H9 (cell line): ENCODE results near the gene INSR. TPM values are rescaled to one million over a fixed set of nuclear protein-coding genes. Genes with fewer than 3 reads are reported as not detected.

ENCODE experiments used
- DNase-seq: peaks from one replicate; pipeline ENCODE4 v3.0.0-alpha.2; 2017
- H2AFZ ChIP-seq: one replicate; pipeline ENCODE4 v1.6.1; 2013; ENCODE audit warnings: mild to moderate bottlenecking, low read length, control low read depth, moderate library complexity
- H2AK5ac ChIP-seq: 2 replicates; pipeline ENCODE4 v1.6.1; 2013; ENCODE audit warnings: low read length, control low read depth, mixed read lengths; ENCODE audit not compliant: insufficient read length
- H2BK120ac ChIP-seq: one replicate; pipeline ENCODE4 v1.6.1; 2013; ENCODE audit warnings: low read depth, mild to moderate bottlenecking, low read length, control low read depth, inconsistent platforms; ENCODE audit not compliant: poor library complexity, severe bottlenecking
- H2BK12ac ChIP-seq: 2 replicates; pipeline ENCODE4 v1.6.1; 2013; ENCODE audit warnings: low read length, control low read depth, mixed read lengths, low read depth; ENCODE audit not compliant: insufficient read length
- H2BK15ac ChIP-seq: 2 replicates; pipeline ENCODE4 v1.6.1; 2013; ENCODE audit warnings: low read depth, low read length, control low read depth
- H2BK20ac ChIP-seq: one replicate; pipeline ENCODE4 v1.6.1; 2013; ENCODE audit warnings: low read depth, mild to moderate bottlenecking, low read length, control low read depth, inconsistent platforms; ENCODE audit not compliant: poor library complexity, severe bottlenecking
- H2BK5ac ChIP-seq: 2 replicates; pipeline ENCODE4 v1.6.1; 2013; ENCODE audit warnings: low read length, control low read depth, mixed read lengths; ENCODE audit not compliant: insufficient read length
- H3K14ac ChIP-seq: 2 replicates; pipeline ENCODE4 v1.6.1; 2013; ENCODE audit warnings: low read length, control low read depth; ENCODE audit not compliant: insufficient read depth
- H3K18ac ChIP-seq: 2 replicates; pipeline ENCODE4 v1.6.1; 2013; ENCODE audit warnings: low read depth, mild to moderate bottlenecking, mixed read lengths, low read length, control low read depth; ENCODE audit not compliant: insufficient read length
- H3K23ac ChIP-seq: 2 replicates; pipeline ENCODE4 v1.6.1; 2013; ENCODE audit warnings: low read length, control low read depth, mixed read lengths, low read depth; ENCODE audit not compliant: insufficient read length
- H3K23me2 ChIP-seq: 2 replicates; pipeline ENCODE4 v1.6.1; 2013; ENCODE audit warnings: low read depth, mild to moderate bottlenecking, mixed read lengths, low read length, control low read depth; ENCODE audit not compliant: insufficient read length, poor library complexity, severe bottlenecking
- H3K27ac ChIP-seq: 2 replicates; pipeline ENCODE4 v1.5.1; 2013; ENCODE audit warnings: low read length, control low read depth, mixed read lengths, low read depth; ENCODE audit not compliant: insufficient read length
- H3K27me3 ChIP-seq: 2 replicates; pipeline ENCODE4 v1.6.1; 2013; ENCODE audit warnings: low read length, control low read depth, inconsistent platforms; ENCODE audit not compliant: insufficient read depth
- H3K4ac ChIP-seq: 2 replicates; pipeline ENCODE4 v1.6.1; 2013; ENCODE audit warnings: low read depth, mild to moderate bottlenecking, control low read depth, inconsistent platforms, low read length, moderate library complexity
- H3K4me1 ChIP-seq: 2 replicates; pipeline ENCODE4 v1.6.1; 2013; ENCODE audit warnings: low read length, control low read depth, inconsistent platforms; ENCODE audit not compliant: insufficient read depth
- H3K4me2 ChIP-seq: 2 replicates; pipeline ENCODE4 v1.6.1; 2013; ENCODE audit warnings: low read length, control low read depth, mixed read lengths; ENCODE audit not compliant: insufficient read length, insufficient read depth
- H3K56ac ChIP-seq: 2 replicates; pipeline ENCODE4 v1.6.1; 2013; ENCODE audit warnings: low read depth, mild to moderate bottlenecking, mixed read lengths, low read length, control low read depth; ENCODE audit not compliant: insufficient read length
- H3K79me1 ChIP-seq: 2 replicates; pipeline ENCODE4 v1.6.1; 2013; ENCODE audit warnings: low read depth, mild to moderate bottlenecking, moderate library complexity, low read length, control low read depth, inconsistent platforms; ENCODE audit not compliant: insufficient read depth, poor library complexity, severe bottlenecking
- H3K79me2 ChIP-seq: 2 replicates; pipeline ENCODE4 v1.6.1; 2013; ENCODE audit warnings: low read length, control low read depth, inconsistent platforms; ENCODE audit not compliant: insufficient read depth
- H3K9ac ChIP-seq: 2 replicates; pipeline ENCODE4 v1.6.1; 2013; ENCODE audit warnings: low read length, control low read depth, mixed read lengths; ENCODE audit not compliant: insufficient read length; ENCODE audit errors: extremely low read depth
- H3K9me3 ChIP-seq: one replicate; pipeline ENCODE4 v1.6.1; 2013; ENCODE audit warnings: low read depth, low read length, inconsistent platforms; ENCODE audit not compliant: control insufficient read depth
- H3T11ph ChIP-seq: one replicate; pipeline ENCODE4 v1.6.1; 2013; ENCODE audit warnings: mild to moderate bottlenecking, low read length, control low read depth, inconsistent platforms
- H4K20me1 ChIP-seq: one replicate; pipeline ENCODE4 v1.6.1; 2013; ENCODE audit not compliant: control insufficient read depth, insufficient read length, insufficient read depth
- H4K5ac ChIP-seq: 2 replicates; pipeline ENCODE4 v1.6.1; 2013; ENCODE audit warnings: low read depth, mild to moderate bottlenecking, mixed read lengths, low read length, control low read depth; ENCODE audit not compliant: insufficient read length
- H4K8ac ChIP-seq: replicated peaks from 2 replicates; pipeline ENCODE4 v1.6.1; 2013; ENCODE audit warnings: low read length, control low read depth, mixed read lengths, low read depth; ENCODE audit not compliant: insufficient read length
- H4K91ac ChIP-seq: 2 replicates; pipeline ENCODE4 v1.6.1; 2013; ENCODE audit warnings: low read depth, mild to moderate bottlenecking, moderate library complexity, mixed read lengths, low read length, control low read depth; ENCODE audit not compliant: insufficient read length
- H3K27ac Mint-ChIP-seq, 3 experiments: 2 replicates in 2 of 3; 3 replicates in 1 of 3; pipeline ENCODE4 v1.8.0; 2020 to 2021; ENCODE audit warnings: mixed read lengths in 3 of 3, mild to moderate bottlenecking in 1 of 3, moderate library complexity in 1 of 3
- H3K27me3 Mint-ChIP-seq: 2 replicates; pipeline ENCODE4 v1.8.0; 2021; ENCODE audit warnings: low read depth, mild to moderate bottlenecking, moderate library complexity, mixed read lengths
- H3K36me3 Mint-ChIP-seq, 3 experiments: 2 replicates in 2 of 3; 3 replicates in 1 of 3; pipeline ENCODE4 v1.8.0; 2020 to 2021; ENCODE audit warnings: low read depth in 3 of 3, mixed read lengths in 3 of 3; ENCODE audit not compliant: insufficient read depth in 1 of 3
- H3K4me1 Mint-ChIP-seq, 2 experiments: 2 replicates each; pipeline ENCODE4 v1.8.0; 2020; ENCODE audit warnings: mixed read lengths in 2 of 2
- H3K4me3 Mint-ChIP-seq, 2 experiments: 2 replicates in 1 of 2; 3 replicates in 1 of 2; pipeline ENCODE4 v1.8.0; 2020 to 2021; ENCODE audit warnings: mild to moderate bottlenecking in 2 of 2, mixed read lengths in 2 of 2, moderate library complexity in 1 of 2
- H3K9me3 Mint-ChIP-seq, 2 experiments: 2 replicates in 1 of 2; 3 replicates in 1 of 2; pipeline ENCODE4 v1.8.0; 2020; ENCODE audit warnings: mild to moderate bottlenecking in 2 of 2, mixed read lengths in 2 of 2, moderate library complexity in 1 of 2
- CTCF ChIP-seq: fragments of 200-600 bp; sonication (generic); conservative IDR thresholded peaks from 3 replicates; pipeline ENCODE4 v1.8.0; 2021; ENCODE audit warnings: antibody characterized with exemption, mild to moderate bottlenecking
- WGBS: extraction: QIAGEN DNeasy Blood & Tissue Kit; methylation state at CpG from one replicate; pipeline ENCODE4 v1.1.7; 2013; ENCODE audit warnings: missing lambda C conversion rate, low lambda C conversion rate, mixed read lengths; ENCODE audit not compliant: insufficient read length; ENCODE audit errors: extremely low coverage; 5-methylcytosine and 5-hydroxymethylcytosine counted together
- total RNA-seq: library from RNA; stranded (reverse); gene quantifications from 2 replicates; pipeline ENCODE4 v1.2.1, GENCODE V29; 2021

INSR gene
- total RNA-seq, 1 experiment from 2014 or later, result 39.8 TPM

GRCh38 chr19:7228935-7229541, 65.2 kb downstream of the INSR start:
- no CpG with 5 or more reads among the region's 1 CpG for WGBS
- H3K36me3 Mint-ChIP-seq, result no peaks in the 10 kb centered on the region; a peak in 1 of 7 replicates

More at GRCh38 chr19:7228935-7229541, 65.2 kb downstream of the INSR start:
- Histone ChIP-seq H3K79me2 (no peaks in the 10 kb centered on the region; the same call in 1 of the 2 replicates), H2BK120ac (no peak overlapping the region), H3K9ac (no peak overlapping the region), H4K5ac (no peak overlapping the region), H2BK20ac (no peak overlapping the region), H3K27me3 (no peaks in the 10 kb centered on the region), H4K8ac (no peak overlapping the region), H2AK5ac (no peak overlapping the region), H3K4ac (no peak overlapping the region), H3K14ac (no peak overlapping the region), H3K4me1 (no peaks in the 10 kb centered on the region), H2BK5ac (no peak overlapping the region), H3K56ac (no peak overlapping the region), H3T11ph (no peak overlapping the region), H2AFZ (no peak overlapping the region), H3K4me2 (no peak overlapping the region), H3K23ac (no peak overlapping the region), H3K23me2 (no peaks in the 10 kb centered on the region), H2BK15ac (no peak overlapping the region), H3K79me1 (peaks cover 3% of the 10 kb centered on the region), H3K18ac (no peak overlapping the region), H3K9me3 (no peaks in the 10 kb centered on the region), H4K20me1 (no peaks in the 10 kb centered on the region), H3K27ac (no peak overlapping the region), H2BK12ac (no peak overlapping the region), H4K91ac (no peak overlapping the region)
- TF ChIP-seq CTCF, result no peak
- Mint-ChIP-seq H3K4me1 (peaks cover 15 to 19% of the 10 kb centered on the region in 2 experiments), H3K27ac (peak overlapping the region in 1 of 3 experiments; percentile 24; a peak in 2 of 7 replicates), H3K4me3 (peak overlapping the region in 1 of 2 experiments; percentile 6; a peak in 1 of 5 replicates), H3K9me3 (no peaks in the 10 kb centered on the region), H3K27me3 (no peaks in the 10 kb centered on the region)
- DNase-seq, result no peak
